IMR-90 (cell line): ENCODE results near the gene RFTN1. TPM values are rescaled to one million over a fixed set of nuclear protein-coding genes. Genes with fewer than 3 reads are reported as not detected.

Experiments
- ATAC-seq: fragments of 200-7000 bp; cut with Tn5 transposase; 2 replicates; pipeline ENCODE4 v1.9.1; 2020; ENCODE audit warnings: low read depth, mild to moderate bottlenecking, moderate library complexity
- BruUV-seq: library from RNA; stranded (reverse); fragments of 400-500 nt; replicated peaks from 2 replicates; lab custom pipeline; 2021; lab: Mats Ljungman, UMichigan
- CTCF ChIA-PET: fragments of 300-600 bp; formaldehyde crosslinking; extraction: SDS; loops from one replicate; lab custom pipeline; 2021; ENCODE audit warnings: antibody characterized with exemption; lab: Yijun Ruan, JAX
- POLR2A ChIA-PET: fragments of 300-600 bp; sonication (Branson Sonifier 250); formaldehyde crosslinking; loops from one replicate; lab custom pipeline; 2022; ENCODE audit warnings: antibody characterized with exemption; ENCODE audit not compliant: unreplicated experiment; lab: Charles Lee
- DNase-seq: peaks from one replicate; pipeline ENCODE4 v3.0.0; 2013
- H2AFZ ChIP-seq: replicated peaks from 2 replicates; pipeline ENCODE3; 2013; ENCODE audit warnings: low read length, mild to moderate bottlenecking; ENCODE audit not compliant: poor library complexity
- H2AK5ac ChIP-seq: 2 replicates; pipeline ENCODE4 v1.6.1; 2013; ENCODE audit warnings: low read depth, low read length, inconsistent platforms
- H2AK9ac ChIP-seq: replicated peaks from 2 replicates; pipeline ENCODE3; 2013; ENCODE audit warnings: mild to moderate bottlenecking, low read depth, low read length, moderate library complexity; ENCODE audit not compliant: poor library complexity
- H2BK120ac ChIP-seq: 2 replicates; pipeline ENCODE4 v1.6.1; 2013; ENCODE audit warnings: low read depth, low read length, inconsistent platforms
- H2BK15ac ChIP-seq: 3 replicates; pipeline ENCODE4 v1.6.1; 2013; ENCODE audit warnings: low read depth, low read length, inconsistent platforms
- H2BK20ac ChIP-seq: 2 replicates; pipeline ENCODE4 v1.6.1; 2013; ENCODE audit warnings: low read depth, mild to moderate bottlenecking, inconsistent platforms, low read length, moderate library complexity
- H2BK5ac ChIP-seq: 2 replicates; pipeline ENCODE4 v1.6.1; 2013; ENCODE audit warnings: mild to moderate bottlenecking, low read depth, low read length, inconsistent platforms; ENCODE audit not compliant: poor library complexity, severe bottlenecking
- H3K14ac ChIP-seq: replicated peaks from 2 replicates; pipeline ENCODE4 v1.6.1; 2013; ENCODE audit warnings: low read depth, low read length, inconsistent platforms
- H3K18ac ChIP-seq: 2 replicates; pipeline ENCODE4 v1.6.1; 2013; ENCODE audit warnings: low read depth, low read length, control low read depth
- H3K23ac ChIP-seq: 2 replicates; pipeline ENCODE4 v1.6.1; 2013; ENCODE audit warnings: low read depth, low read length, inconsistent platforms
- H3K27ac ChIP-seq: 2 replicates; pipeline ENCODE4 v1.5.1; 2013; ENCODE audit warnings: mild to moderate bottlenecking, control low read depth, low read length; ENCODE audit not compliant: insufficient read depth
- H3K27me3 ChIP-seq: 2 replicates; pipeline ENCODE4 v1.6.1; 2013; ENCODE audit warnings: low read length; ENCODE audit not compliant: control insufficient read depth, insufficient read depth
- H3K36me3 ChIP-seq: 2 replicates; pipeline ENCODE4 v1.6.1; 2013; ENCODE audit warnings: low read length, mixed read lengths; ENCODE audit not compliant: control insufficient read depth, insufficient read depth
- H3K4ac ChIP-seq: 2 replicates; pipeline ENCODE4 v1.6.1; 2013; ENCODE audit warnings: low read depth, low read length, inconsistent platforms
- H3K4me1 ChIP-seq: 2 replicates; pipeline ENCODE4 v1.6.1; 2013; ENCODE audit warnings: low read length, mixed read lengths; ENCODE audit not compliant: control insufficient read depth, insufficient read depth
- H3K4me2 ChIP-seq: 2 replicates; pipeline ENCODE4 v1.6.1; 2013; ENCODE audit warnings: low read depth, mild to moderate bottlenecking, control low read depth, low read length, moderate library complexity
- H3K4me3 ChIP-seq: 2 replicates; pipeline ENCODE4 v1.5.1; 2013; ENCODE audit warnings: low read depth, mild to moderate bottlenecking, control low read depth, low read length, moderate library complexity; ENCODE audit not compliant: insufficient read depth
- H3K56ac ChIP-seq: 2 replicates; pipeline ENCODE4 v1.6.1; 2013; ENCODE audit warnings: low read length, inconsistent platforms; ENCODE audit not compliant: insufficient read depth; ENCODE audit errors: extremely low read depth
- H3K79me1 ChIP-seq, 2 experiments: 2 replicates each; pipeline ENCODE4 v1.6.1; 2013; ENCODE audit warnings: low read length in 2 of 2, inconsistent platforms in 1 of 2, low read depth in 1 of 2
- H3K9ac ChIP-seq: 2 replicates; pipeline ENCODE4 v1.6.1; 2013; ENCODE audit warnings: low read depth, low read length, control low read depth
- H3K9me1 ChIP-seq: 2 replicates; pipeline ENCODE4 v1.6.1; 2013; ENCODE audit warnings: low read length, inconsistent platforms; ENCODE audit not compliant: insufficient read depth
- H3K9me3 ChIP-seq: 2 replicates; pipeline ENCODE4 v1.6.1; 2013; ENCODE audit warnings: low read length; ENCODE audit not compliant: control insufficient read depth, insufficient read depth
- H4K20me1 ChIP-seq: 2 replicates; pipeline ENCODE4 v1.6.1; 2013; ENCODE audit warnings: low read length, inconsistent platforms; ENCODE audit not compliant: insufficient read depth
- H4K5ac ChIP-seq: 2 replicates; pipeline ENCODE4 v1.6.1; 2013; ENCODE audit warnings: mild to moderate bottlenecking, low read depth, low read length, control low read depth
- H4K8ac ChIP-seq, 2 experiments: 2 replicates each; pipeline ENCODE4 v1.6.1; 2013; ENCODE audit warnings: low read depth in 2 of 2, low read length in 2 of 2, control low read depth in 1 of 2, inconsistent platforms in 1 of 2
- H4K91ac ChIP-seq: 2 replicates; pipeline ENCODE4 v1.6.1; 2013; ENCODE audit warnings: low read depth, low read length, inconsistent platforms; ENCODE audit not compliant: insufficient read depth
- BHLHE40 ChIP-seq: fragments of 150-350 bp; IDR thresholded peaks from 2 replicates; pipeline ENCODE4 v1.6.1; 2016; ENCODE audit warnings: mild to moderate bottlenecking, low read depth, low read length
- CEBPB ChIP-seq: IDR thresholded peaks from 2 replicates; pipeline ENCODE4 v1.6.1; 2012; ENCODE audit warnings: low read depth, low read length, improper control_type of control experiment
- CHD1 ChIP-seq: IDR thresholded peaks from 2 replicates; pipeline ENCODE4 v1.6.1; 2012; ENCODE audit warnings: low read depth, low read length, improper control_type of control experiment
- CTCF ChIP-seq: conservative IDR thresholded peaks from 2 replicates; pipeline ENCODE4 v1.5.1; 2012; ENCODE audit warnings: mild to moderate bottlenecking, low read depth, low read length, improper control_type of control experiment
- ELK1 ChIP-seq: fragments of 150-350 bp; IDR thresholded peaks from 2 replicates; pipeline ENCODE4 v1.6.1; 2016; ENCODE audit warnings: low read depth, mild to moderate bottlenecking, low read length, moderate library complexity, borderline replicate concordance
- FOS ChIP-seq: fragments of 150-350 bp; IDR thresholded peaks from 2 replicates; pipeline ENCODE4 v1.6.1; 2016; ENCODE audit warnings: low read depth, low read length
- MAFK ChIP-seq: IDR thresholded peaks from 2 replicates; pipeline ENCODE4 v1.6.1; 2012; ENCODE audit warnings: low read depth, low read length, improper control_type of control experiment
- MAZ ChIP-seq: IDR thresholded peaks from 2 replicates; pipeline ENCODE4 v1.6.1; 2012; ENCODE audit warnings: low read depth, mild to moderate bottlenecking, low read length, improper control_type of control experiment, moderate library complexity, borderline replicate concordance
- MXI1 ChIP-seq: IDR thresholded peaks from 2 replicates; pipeline ENCODE4 v1.6.1; 2012; ENCODE audit warnings: low read depth, mild to moderate bottlenecking, low read length, moderate library complexity, borderline replicate concordance
- POLR2A ChIP-seq: IDR thresholded peaks from 2 replicates; pipeline ENCODE4 v1.6.1; 2012; ENCODE audit warnings: mild to moderate bottlenecking, low read depth, low read length
- RAD21 ChIP-seq: IDR thresholded peaks from 2 replicates; pipeline ENCODE4 v1.6.1; 2012; ENCODE audit warnings: low read length, improper control_type of control experiment
- RCOR1 ChIP-seq: IDR thresholded peaks from 2 replicates; pipeline ENCODE4 v1.6.1; 2012; ENCODE audit warnings: mild to moderate bottlenecking, low read length, improper control_type of control experiment; ENCODE audit not compliant: insufficient replicate concordance
- RFX5 ChIP-seq: IDR thresholded peaks from 2 replicates; pipeline ENCODE4 v1.8.0; 2012; ENCODE audit warnings: low read depth, mild to moderate bottlenecking, low read length, moderate library complexity
- SMC3 ChIP-seq: fragments of 150-350 bp; IDR thresholded peaks from 2 replicates; pipeline ENCODE4 v1.6.1; 2016; ENCODE audit warnings: low read depth, mild to moderate bottlenecking, antibody characterized with exemption, low read length, moderate library complexity
- WGBS, 2 experiments: methylation state at CpG; one replicate each; pipeline versions ENCODE4 v1.1.5 to v1.1.7; 2013; ENCODE audit warnings: missing lambda C conversion rate in 2 of 2; ENCODE audit not compliant: insufficient read length in 1 of 2; ENCODE audit errors: extremely low coverage in 2 of 2; 5-methylcytosine and 5-hydroxymethylcytosine counted together
- dilution Hi-C: fragments of 300-500 bp; cut with HindIII; formaldehyde crosslinking; loops from one replicate; pipeline ENCODE4 v1.14.3; 2018; ENCODE audit warnings: low sequenced_read_pairs; ENCODE audit not compliant: unreplicated experiment
- in situ Hi-C: fragments of 300-500 bp; cut with MboI; formaldehyde crosslinking; loops from 3 replicates; pipeline ENCODE4 v1.14.3; 2019; ENCODE audit warnings: low sequenced_read_pairs, inconsistent platforms, mixed read lengths
- intact Hi-C: fragments of 100-400 bp; cut with micrococcal nuclease; formaldehyde crosslinking; loops from 2 replicates; pipeline ENCODE4 v1.10.0; 2022
- polyA plus RNA-seq, 3 experiments: library from polyadenylated mRNA; depleted of rRNA; stranded (reverse); fragments of >200 nt; gene quantifications; 2 replicates each; pipeline ENCODE4 v1.2.3, GENCODE V29; 2012; ENCODE audit warnings: low replicate concordance in 1 of 3
- total RNA-seq: library from RNA; depleted of rRNA; stranded (reverse); fragments of >200 nt; gene quantifications from 2 replicates; pipeline ENCODE4 v1.2.3, GENCODE V29; 2012

The RFTN1 gene
- total and polyA plus RNA-seq, 2 of the 4 experiments (the other 2 are of a cell fraction) = 45.0 to 52.0 TPM

GRCh38 chr3:16482770-16483531 is 30.5 kb downstream of the RFTN1 start:
- Histone ChIP-seq H2BK120ac (peak overlapping the region; percentile 89), H2BK5ac (peak overlapping the region; percentile 88), H3K36me3 (peaks cover 11% of the 10 kb centered on the region), H4K20me1 (peaks cover 9% of the 10 kb centered on the region; the same call in 1 of the 2 replicates), H2BK15ac (peak overlapping the region; percentile 83), H4K91ac (peak overlapping the region; percentile 81), H3K56ac (no peak overlapping the region), H3K9me1 (peaks cover 38% of the 10 kb centered on the region), H3K27me3 (no peaks in the 10 kb centered on the region), H3K9ac (peak overlapping the region; percentile 46; the same call in 1 of the 2 replicates), H3K4me2 (peak overlapping the region; percentile 47), H3K4me3 (no peak overlapping the region), H3K9me3 (no peaks in the 10 kb centered on the region), H2BK20ac (peak overlapping the region; percentile 91), H3K18ac (peak overlapping the region; percentile 96), H2AFZ (no peak overlapping the region), H4K5ac (peak overlapping the region; percentile 90), H4K8ac (peak overlapping the region; percentile 42 to 64; a peak in 3 of 4 replicates), H3K4me1 (peaks cover 38% of the 10 kb centered on the region), H3K79me1 (peaks cover 37 to 89% of the 10 kb centered on the region in 2 experiments), H3K23ac (peak overlapping the region; percentile 91), H3K27ac (peak overlapping the region; percentile 78), H2AK5ac (peak overlapping the region; percentile 97), H3K4ac (peak overlapping the region; percentile 92), H2AK9ac (no peak overlapping the region), H3K14ac (peak overlapping the region; percentile 81)
- intact Hi-C loops (loop anchor here (5.0 kb wide), 1 partner anchor 36 kb away; no protein-coding TSS in a partner anchor), in situ Hi-C loops (no loop called here), dilution Hi-C loops (no loop called here)
- DNase-seq (peak; percentile 39), ATAC-seq (no peak; the same call in 1 of the 2 replicates)
- ChIA-PET CTCF (no interaction called here), POLR2A (interaction anchor here (0.5 kb wide), 1 partner anchor 359 kb away, joined by 3 read pairs; no protein-coding TSS in a partner anchor)
- WGBS, 2 experiments = no CpG with 5 or more reads among the region's 7 CpGs
- BruUV-seq = no TSS peak
- no peak for TF ChIP-seq CTCF
- TF ChIP-seq POLR2A = no peak
- no peak for TF ChIP-seq SMC3
- TF ChIP-seq RAD21 = no peak
- TF ChIP-seq ELK1 = no peak
- TF ChIP-seq RCOR1 = no peak
- TF ChIP-seq FOS = no peak
- TF ChIP-seq RFX5 = no peak
- no peak for TF ChIP-seq CHD1
- no peak for TF ChIP-seq BHLHE40
- no peak for TF ChIP-seq MAZ
- TF ChIP-seq CEBPB = no peak
- no peak for TF ChIP-seq MXI1
- TF ChIP-seq MAFK = no peak
